PC-9 (cell line): Measurements from ENCODE around the gene TM2D1. TPM values are rescaled to one million over a fixed set of nuclear protein-coding genes. Genes with fewer than 3 reads are reported as not detected.

Experiments
- BruUV-seq: library from RNA; stranded (reverse); fragments of 400-500 nt; replicated peaks from 2 replicates; lab custom pipeline; 2021; lab: Mats Ljungman, UMichigan
- CTCF ChIA-PET: fragments of 300-600 bp; sonication (Branson Sonifier 250); formaldehyde crosslinking; loops from one replicate; lab custom pipeline; 2022; ENCODE audit warnings: antibody characterized with exemption; lab: Charles Lee
- POLR2A ChIA-PET: fragments of 300-600 bp; sonication (Branson Sonifier 250); formaldehyde crosslinking; loops from one replicate; lab custom pipeline; 2022; ENCODE audit warnings: antibody characterized with exemption; ENCODE audit not compliant: unreplicated experiment; lab: Charles Lee
- DNase-seq, 2 experiments: peaks; one replicate each; pipeline versions ENCODE4 v3.0.0 to v3.0.0-alpha.2; 2015 to 2022; ENCODE audit warnings: mixed read lengths in 1 of 2
- H2AFZ ChIP-seq: fragments of 200-600 bp; sonication (generic); 2 replicates; pipeline ENCODE4 v1.8.1; 2017; ENCODE audit warnings: antibody characterized with exemption
- H3F3A ChIP-seq: fragments of 200-600 bp; sonication (generic); 2 replicates; pipeline ENCODE4 v1.8.1; 2017; ENCODE audit warnings: antibody characterized with exemption, mild to moderate bottlenecking, low read depth; ENCODE audit not compliant: insufficient read depth
- H3K27ac ChIP-seq: fragments of 200-600 bp; sonication (generic); 2 replicates; pipeline ENCODE4 v1.6.1; 2016; ENCODE audit warnings: mixed run types
- H3K27me3 ChIP-seq: fragments of 200-600 bp; sonication (generic); 2 replicates; pipeline ENCODE4 v1.6.1; 2016; ENCODE audit warnings: low read depth, mixed run types; ENCODE audit not compliant: insufficient read depth
- H3K36me3 ChIP-seq: fragments of 200-600 bp; sonication (generic); 2 replicates; pipeline ENCODE4 v1.6.1; 2016; ENCODE audit warnings: low read depth, mixed run types
- H3K4me1 ChIP-seq: fragments of 200-600 bp; sonication (generic); replicated peaks from 2 replicates; pipeline ENCODE4 v1.6.1; 2016; ENCODE audit warnings: mixed run types; ENCODE audit not compliant: insufficient read depth
- H3K4me2 ChIP-seq: fragments of 200-600 bp; sonication (generic); 2 replicates; pipeline ENCODE4 v1.6.1; 2017; ENCODE audit warnings: mixed run types
- H3K4me3 ChIP-seq: fragments of 200-600 bp; sonication (generic); 2 replicates; pipeline ENCODE4 v1.6.1; 2016; ENCODE audit warnings: mixed run types
- H3K79me2 ChIP-seq: fragments of 200-600 bp; sonication (generic); 2 replicates; pipeline ENCODE4 v1.6.1; 2017; ENCODE audit warnings: low read depth, mixed run types
- H3K9me2 ChIP-seq: fragments of 200-600 bp; sonication (generic); 2 replicates; pipeline ENCODE4 v1.8.1; 2017; ENCODE audit warnings: mild to moderate bottlenecking; ENCODE audit not compliant: insufficient read depth
- H3K9me3 ChIP-seq: fragments of 200-600 bp; sonication (generic); 2 replicates; pipeline ENCODE4 v1.8.1; 2016; ENCODE audit warnings: low read depth; ENCODE audit not compliant: insufficient read depth
- H4K20me1 ChIP-seq: fragments of 200-600 bp; sonication (generic); 2 replicates; pipeline ENCODE4 v1.8.1; 2017; ENCODE audit not compliant: insufficient read depth
- CTCF ChIP-seq: fragments of 200-600 bp; sonication (generic); conservative IDR thresholded peaks from 2 replicates; pipeline ENCODE4 v1.6.1; 2017; ENCODE audit warnings: mixed run types, antibody characterized with exemption, mild to moderate bottlenecking, moderate library complexity
- EZH2 ChIP-seq: fragments of 200-600 bp; sonication (generic); IDR thresholded peaks from 2 replicates; pipeline ENCODE4 v1.8.0; 2017; ENCODE audit warnings: antibody characterized with exemption, low read depth
- intact Hi-C: fragments of 100-400 bp; cut with micrococcal nuclease; formaldehyde crosslinking; loops from one replicate; pipeline ENCODE4 v1.10.0; 2022; ENCODE audit not compliant: unreplicated experiment
- total RNA-seq: library from RNA; stranded (reverse); gene quantifications from 2 replicates; pipeline ENCODE4 v1.2.3, GENCODE V29; 2021

The TM2D1 gene
- total RNA-seq, 1 experiment from 2014 or later = 36.8 TPM

- Histone ChIP-seq H3K27me3 (no peaks in the 10 kb centered on the region), H3K9me3 (no peaks in the 10 kb centered on the region), H3K36me3 (no peaks in the 10 kb centered on the region), H2AFZ (no peak overlapping the region), H3K27ac (no peak overlapping the region), H4K20me1 (no peaks in the 10 kb centered on the region), H3K4me1 (peaks cover 35% of the 10 kb centered on the region), H3K4me3 (no peak overlapping the region), H3K79me2 (no peaks in the 10 kb centered on the region), H3K4me2 (no peak overlapping the region), H3F3A (peaks cover 12% of the 10 kb centered on the region), H3K9me2 (no peaks in the 10 kb centered on the region)
- no TSS peak for BruUV-seq
- intact Hi-C loops = loop anchor here (10.0 kb wide), 1 partner anchor 152 kb away; no protein-coding TSS in a partner anchor
- TF ChIP-seq EZH2 = no peak
- TF ChIP-seq CTCF = no peak
- ChIA-PET POLR2A (no interaction called here), CTCF (no interaction called here)
- DNase-seq = no peak
These were observed 77.8 kb downstream of the TM2D1 start for GRCh38 chr1:61647142-61647541.

GRCh38 chr1:61645476-61645875, 79.5 kb downstream of the TM2D1 start:
- Histone ChIP-seq H3K9me2 (no peaks in the 10 kb centered on the region), H3K4me1 (peaks cover 50% of the 10 kb centered on the region), H3K36me3 (no peaks in the 10 kb centered on the region), H3K4me3 (no peak overlapping the region), H4K20me1 (no peaks in the 10 kb centered on the region), H3F3A (peaks cover 25% of the 10 kb centered on the region), H3K27ac (no peak overlapping the region), H3K79me2 (no peaks in the 10 kb centered on the region), H3K9me3 (no peaks in the 10 kb centered on the region), H3K27me3 (no peaks in the 10 kb centered on the region), H2AFZ (no peak overlapping the region), H3K4me2 (no peak overlapping the region)
- ChIA-PET POLR2A (no interaction called here), CTCF (no interaction called here)
- no peak for DNase-seq
- no TSS peak for BruUV-seq
- TF ChIP-seq EZH2 (no peak), CTCF (no peak)
- intact Hi-C loops = loop anchor here (10.0 kb wide), 1 partner anchor 151 kb away; no protein-coding TSS in a partner anchor

- Histone ChIP-seq H3K4me3 (no peak overlapping the region), H3K27me3 (no peaks in the 10 kb centered on the region), H3K4me2 (peak overlapping the region; percentile 20), H3K27ac (no peak overlapping the region), H4K20me1 (no peaks in the 10 kb centered on the region), H3K9me3 (no peaks in the 10 kb centered on the region), H2AFZ (no peak overlapping the region), H3K79me2 (no peaks in the 10 kb centered on the region), H3K9me2 (no peaks in the 10 kb centered on the region), H3K36me3 (no peaks in the 10 kb centered on the region), H3K4me1 (peaks cover 50% of the 10 kb centered on the region), H3F3A (peaks cover 25% of the 10 kb centered on the region)
- peak in 1 of 2 experiments; percentile 67 for DNase-seq
- ChIA-PET CTCF (no interaction called here), POLR2A (no interaction called here)
- intact Hi-C loops = loop anchor here (10.0 kb wide), 1 partner anchor 150 kb away; no protein-coding TSS in a partner anchor
- no TSS peak for BruUV-seq
- no peak for TF ChIP-seq EZH2
- no peak for TF ChIP-seq CTCF
These were observed 80.6 kb downstream of the TM2D1 start for GRCh38 chr1:61644303-61644702.
